Astrocyte (in vitro differentiated cells and primary cell): ENCODE results near the gene RETREG1. TPM values are rescaled to one million over a fixed set of nuclear protein-coding genes. Genes with fewer than 3 reads are reported as not detected.

ENCODE experiments used
- DNase-seq: peaks from one replicate; pipeline ENCODE4 v3.0.0-alpha.2; 2010; ENCODE audit warnings: low read depth
- FAIRE-seq: peaks from 2 replicates; lab custom pipeline; 2011; peaks lifted over from hg19 to GRCh38; lab: Jason Lieb, UNC
- H2AFZ ChIP-seq: 2 replicates; pipeline ENCODE4 v1.6.0; 2012; ENCODE audit warnings: low read depth, low read length, inconsistent platforms
- H3K27ac ChIP-seq: 2 replicates; pipeline ENCODE4 v1.5.1; 2011; ENCODE audit warnings: low read depth, low read length, inconsistent platforms
- H3K27me3 ChIP-seq: 2 replicates; pipeline ENCODE4 v1.6.0; 2011; ENCODE audit warnings: low read length, inconsistent platforms; ENCODE audit not compliant: insufficient read depth
- H3K36me3 ChIP-seq: 2 replicates; pipeline ENCODE4 v1.5.1; 2011; ENCODE audit warnings: low read length, inconsistent platforms; ENCODE audit not compliant: insufficient read depth
- H3K4me1 ChIP-seq: 2 replicates; pipeline ENCODE4 v1.5.1; 2011; ENCODE audit warnings: low read length, inconsistent platforms; ENCODE audit not compliant: insufficient read depth
- H3K4me2 ChIP-seq: 2 replicates; pipeline ENCODE4 v1.6.0; 2012; ENCODE audit warnings: low read length, inconsistent platforms
- H3K4me3 ChIP-seq: 2 replicates; pipeline ENCODE4 v1.5.1; 2011; ENCODE audit warnings: low read depth, mild to moderate bottlenecking, low read length, inconsistent platforms; ENCODE audit not compliant: insufficient read depth
- H3K79me2 ChIP-seq: 2 replicates; pipeline ENCODE4 v1.6.0; 2012; ENCODE audit warnings: mild to moderate bottlenecking, low read length, inconsistent platforms; ENCODE audit not compliant: insufficient read depth
- H3K9ac ChIP-seq: 2 replicates; pipeline ENCODE4 v1.6.0; 2012; ENCODE audit warnings: mild to moderate bottlenecking, low read length, inconsistent platforms
- H3K9me3 ChIP-seq: 2 replicates; pipeline ENCODE4 v1.5.1; 2012; ENCODE audit warnings: low read depth, mild to moderate bottlenecking, low read length, inconsistent platforms; ENCODE audit not compliant: insufficient read depth
- H4K20me1 ChIP-seq: 2 replicates; pipeline ENCODE4 v1.6.0; 2012; ENCODE audit warnings: low read length, inconsistent platforms; ENCODE audit not compliant: insufficient read depth
- H3K27ac Mint-ChIP-seq: one replicate; pipeline ENCODE4 v1.8.0; 2021; ENCODE audit warnings: mild to moderate bottlenecking, mixed read lengths; ENCODE audit not compliant: unreplicated experiment
- H3K27me3 Mint-ChIP-seq: one replicate; pipeline ENCODE4 v1.8.0; 2021; ENCODE audit warnings: low read depth, mixed read lengths; ENCODE audit not compliant: unreplicated experiment
- H3K36me3 Mint-ChIP-seq: one replicate; pipeline ENCODE4 v1.8.0; 2021; ENCODE audit warnings: low read depth, mixed read lengths; ENCODE audit not compliant: unreplicated experiment
- H3K4me1 Mint-ChIP-seq: one replicate; pipeline ENCODE4 v1.8.0; 2021; ENCODE audit warnings: low read depth, mixed read lengths; ENCODE audit not compliant: unreplicated experiment
- H3K4me3 Mint-ChIP-seq: one replicate; pipeline ENCODE4 v1.8.0; 2021; ENCODE audit warnings: mild to moderate bottlenecking, moderate library complexity, mixed read lengths; ENCODE audit not compliant: unreplicated experiment
- H3K9me3 Mint-ChIP-seq: one replicate; pipeline ENCODE4 v1.8.0; 2021; ENCODE audit warnings: mild to moderate bottlenecking, mixed read lengths; ENCODE audit not compliant: unreplicated experiment
- EZH2 ChIP-seq: IDR thresholded peaks from 2 replicates; pipeline ENCODE4 v1.6.1; 2012; ENCODE audit warnings: mild to moderate bottlenecking, low read length, inconsistent platforms; ENCODE audit not compliant: insufficient read depth
- total RNA-seq: library from RNA; stranded (reverse); gene quantifications from 2 replicates; pipeline ENCODE4 v1.2.1, GENCODE V29; 2021
- TF ChIP-seq, protein P1 (sequence below): IDR thresholded peaks from 2 replicates; pipeline ENCODE4 v1.5.1; 2011; ENCODE audit warnings: low read depth, mild to moderate bottlenecking, inconsistent platforms, low read length, moderate library complexity; ENCODE audit not compliant: insufficient read depth

The RETREG1 gene
- total RNA-seq, 1 donor from 2014 or later: 0.98 TPM

DNA sequence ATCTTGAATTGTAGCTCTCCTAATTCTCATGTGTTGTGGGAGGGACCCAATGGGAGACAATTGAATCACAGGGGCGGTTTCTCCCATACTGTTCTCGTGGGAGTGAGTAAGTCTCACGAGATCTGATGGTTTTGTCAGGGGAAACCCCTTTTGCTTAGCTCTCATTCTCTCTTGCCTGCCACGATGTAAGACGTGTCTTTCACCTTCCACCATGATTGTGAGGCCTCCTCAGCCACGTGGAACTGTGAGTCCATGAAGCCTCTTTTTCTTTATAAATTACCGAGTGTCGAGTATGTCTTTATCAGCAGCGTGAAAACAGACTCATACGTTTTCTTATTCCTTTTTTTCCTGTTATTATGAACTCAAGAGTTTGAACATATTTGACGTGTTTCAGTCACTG lies 39.1 kb downstream of the RETREG1 start:
- H4K20me1 ChIP-seq: no peaks in the 10 kb centered on the region

DNA sequence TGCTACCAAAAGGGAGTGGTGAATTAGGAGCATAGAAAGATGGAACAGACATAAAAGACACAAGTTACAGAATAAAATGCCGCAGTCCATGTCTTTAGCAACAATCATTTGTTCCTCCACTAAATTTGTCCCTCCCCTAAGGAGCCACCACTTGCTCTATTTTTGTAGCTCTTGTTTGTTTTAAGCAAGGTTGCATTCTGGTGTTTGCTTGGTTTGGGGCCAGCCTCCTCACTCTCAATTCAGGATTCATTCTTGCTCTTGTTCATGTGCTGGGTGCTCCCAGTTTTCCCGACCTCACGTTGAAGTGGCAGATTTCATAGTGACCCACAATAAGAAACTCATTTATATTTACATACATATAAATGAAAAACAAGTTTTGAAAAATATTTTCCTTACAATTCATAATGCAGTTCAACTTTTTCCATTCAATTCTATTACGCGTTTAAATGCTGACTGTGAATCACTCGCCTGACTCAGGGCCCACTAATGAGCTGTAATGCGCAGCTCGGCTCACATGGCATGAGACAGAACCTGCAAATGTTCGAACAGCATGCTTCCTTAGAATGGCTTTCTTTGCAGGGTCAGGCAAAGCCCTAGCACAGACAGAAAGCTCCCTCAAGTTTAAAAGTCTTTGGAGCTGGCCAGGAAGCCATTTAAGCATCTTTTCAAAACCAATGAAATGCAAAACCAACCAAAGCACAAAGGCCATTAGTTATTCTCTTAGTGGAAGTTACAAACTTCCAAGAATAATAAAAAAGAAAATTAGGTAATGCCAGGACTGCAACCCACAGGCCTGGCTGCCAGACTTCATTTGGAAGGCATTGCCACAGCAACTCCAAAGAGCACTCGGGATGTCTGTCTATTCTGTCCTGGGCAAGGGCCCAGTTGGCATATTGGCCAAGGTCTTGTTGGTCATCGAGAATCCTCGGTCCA lies 41.7 kb downstream of the RETREG1 start:
- Histone ChIP-seq H3K9me3 (no peaks in the 10 kb centered on the region), H3K4me1 (peaks cover 28% of the 10 kb centered on the region), H3K79me2 (no peaks in the 10 kb centered on the region), H3K4me3 (no peak overlapping the region), H3K9ac (peak overlapping the region; percentile 34), H2AFZ (no peak overlapping the region), H3K27ac (peak overlapping the region; percentile 83), H3K4me2 (peak overlapping the region; percentile 55), H4K20me1 (no peaks in the 10 kb centered on the region), H3K36me3 (no peaks in the 10 kb centered on the region), H3K27me3 (no peaks in the 10 kb centered on the region)
- no peak overlapping the region for H3K4me3 Mint-ChIP-seq
- DNase-seq (peak; percentile 91), FAIRE-seq (no peak)
- H3K27ac Mint-ChIP-seq: no peak overlapping the region
- peaks cover 15% of the 10 kb centered on the region for H3K4me1 Mint-ChIP-seq
- no peaks in the 10 kb centered on the region for H3K36me3 Mint-ChIP-seq
- H3K27me3 Mint-ChIP-seq: peaks cover under 1% of the 10 kb centered on the region
- no peak for TF ChIP-seq EZH2
- TF ChIP-seq, protein P1, sequence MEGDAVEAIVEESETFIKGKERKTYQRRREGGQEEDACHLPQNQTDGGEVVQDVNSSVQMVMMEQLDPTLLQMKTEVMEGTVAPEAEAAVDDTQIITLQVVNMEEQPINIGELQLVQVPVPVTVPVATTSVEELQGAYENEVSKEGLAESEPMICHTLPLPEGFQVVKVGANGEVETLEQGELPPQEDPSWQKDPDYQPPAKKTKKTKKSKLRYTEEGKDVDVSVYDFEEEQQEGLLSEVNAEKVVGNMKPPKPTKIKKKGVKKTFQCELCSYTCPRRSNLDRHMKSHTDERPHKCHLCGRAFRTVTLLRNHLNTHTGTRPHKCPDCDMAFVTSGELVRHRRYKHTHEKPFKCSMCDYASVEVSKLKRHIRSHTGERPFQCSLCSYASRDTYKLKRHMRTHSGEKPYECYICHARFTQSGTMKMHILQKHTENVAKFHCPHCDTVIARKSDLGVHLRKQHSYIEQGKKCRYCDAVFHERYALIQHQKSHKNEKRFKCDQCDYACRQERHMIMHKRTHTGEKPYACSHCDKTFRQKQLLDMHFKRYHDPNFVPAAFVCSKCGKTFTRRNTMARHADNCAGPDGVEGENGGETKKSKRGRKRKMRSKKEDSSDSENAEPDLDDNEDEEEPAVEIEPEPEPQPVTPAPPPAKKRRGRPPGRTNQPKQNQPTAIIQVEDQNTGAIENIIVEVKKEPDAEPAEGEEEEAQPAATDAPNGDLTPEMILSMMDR: no peak
- no peaks in the 10 kb centered on the region for H3K9me3 Mint-ChIP-seq

More for the DNA sequence above, 39.1 kb downstream of the RETREG1 start:
- Histone ChIP-seq H3K4me3 (no peak overlapping the region), H3K27me3 (no peaks in the 10 kb centered on the region), H3K9me3 (no peaks in the 10 kb centered on the region), H3K27ac (no peak overlapping the region), H3K4me2 (no peak overlapping the region), H3K9ac (no peak overlapping the region), H3K4me1 (peaks cover 28% of the 10 kb centered on the region), H2AFZ (no peak overlapping the region), H3K79me2 (no peaks in the 10 kb centered on the region), H3K36me3 (no peaks in the 10 kb centered on the region)
- peaks cover 8% of the 10 kb centered on the region for H3K27me3 Mint-ChIP-seq
- peaks cover 15% of the 10 kb centered on the region for H3K4me1 Mint-ChIP-seq
- DNase-seq (no peak), FAIRE-seq (no peak)
- H3K27ac Mint-ChIP-seq: no peak overlapping the region
- TF ChIP-seq EZH2: no peak
- TF ChIP-seq, protein P1: no peak
- H3K9me3 Mint-ChIP-seq: no peaks in the 10 kb centered on the region
- no peaks in the 10 kb centered on the region for H3K36me3 Mint-ChIP-seq
- no peak overlapping the region for H3K4me3 Mint-ChIP-seq

DNA sequence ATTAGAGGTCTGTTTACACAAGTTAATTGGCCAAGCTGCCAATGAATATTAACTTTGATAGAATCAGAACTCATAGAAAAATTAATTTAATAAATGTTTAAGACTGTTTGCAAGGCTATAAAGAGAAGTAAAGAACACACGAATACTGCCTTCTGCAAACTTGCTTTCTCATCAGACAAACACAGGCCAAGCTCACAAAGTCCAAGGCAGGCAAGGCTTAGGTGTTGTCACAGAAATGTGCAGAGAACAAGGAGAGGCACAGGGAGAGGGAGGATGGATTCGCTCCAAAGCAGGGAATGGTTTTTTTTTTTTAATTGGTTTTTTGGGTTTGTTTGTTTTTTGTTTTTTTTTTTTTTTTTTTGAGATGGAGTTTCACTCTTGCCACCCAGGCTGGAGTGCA lies 43.4 kb downstream of the RETREG1 start:
- Mint-ChIP-seq H3K4me3 (no peak overlapping the region), H3K9me3 (peaks cover 5% of the 10 kb centered on the region), H3K4me1 (peaks cover 10% of the 10 kb centered on the region), H3K27ac (no peak overlapping the region), H3K27me3 (no peaks in the 10 kb centered on the region), H3K36me3 (no peaks in the 10 kb centered on the region)
- no peaks in the 10 kb centered on the region for H3K36me3 ChIP-seq
- TF ChIP-seq EZH2: no peak
- TF ChIP-seq, protein P1: no peak
- no peaks in the 10 kb centered on the region for H3K9me3 ChIP-seq
- no peak overlapping the region for H3K9ac ChIP-seq
- no peak overlapping the region for H3K4me2 ChIP-seq
- FAIRE-seq (no peak), DNase-seq (no peak)
- no peak overlapping the region for H3K27ac ChIP-seq
- H4K20me1 ChIP-seq: no peaks in the 10 kb centered on the region
- no peaks in the 10 kb centered on the region for H3K27me3 ChIP-seq
- H2AFZ ChIP-seq: no peak overlapping the region
- H3K4me3 ChIP-seq: no peak overlapping the region
- H3K4me1 ChIP-seq: peaks cover 31% of the 10 kb centered on the region
- no peaks in the 10 kb centered on the region for H3K79me2 ChIP-seq
